Measurements from ENCODE around the gene VPS13D. TPM values are rescaled to one million over a fixed set of nuclear protein-coding genes. Genes with fewer than 3 reads are reported as not detected.

VPS13D gene
- total RNA-seq, 1 experiment from 2014 or later: 31.6 TPM

DNA sequence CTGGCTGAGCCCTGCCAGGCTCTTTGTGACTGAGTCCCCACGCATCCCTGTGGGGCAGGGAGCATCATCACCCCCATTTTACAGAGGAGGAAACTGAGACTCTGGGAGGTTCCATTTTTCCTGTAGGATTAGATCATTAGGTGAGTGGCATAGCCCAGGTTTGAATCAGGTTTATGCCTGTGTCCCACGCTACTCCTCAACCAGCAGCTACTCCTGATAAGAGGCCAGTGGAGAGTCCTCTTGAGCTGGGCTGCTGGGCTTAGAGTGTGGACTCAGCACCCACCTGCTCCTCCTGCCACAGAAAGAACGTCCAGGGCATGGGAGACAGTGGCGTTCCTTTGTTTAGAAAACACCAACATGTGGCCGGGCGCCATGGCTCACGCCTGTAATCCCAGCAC, 32.3 kb upstream of the VPS13D start:
- Histone ChIP-seq H3K9me3 (ENCODE audit: control insufficient read depth in 1 of 2, insufficient read depth in 1 of 2, low read depth in 1 of 2, low read length in 2 of 2) (no peaks in the 10 kb centered on the region), H3K4me2 (ENCODE audit: low read length) (no peak overlapping the region), H3K9ac (ENCODE audit: low read length) (no peak overlapping the region), H2AFZ (ENCODE audit: low read depth, low read length, poor library complexity, severe bottlenecking) (no peak overlapping the region), H3K4me1 (ENCODE audit: control insufficient read depth in 1 of 2, insufficient read depth in 2 of 2, low read length in 2 of 2) (peaks cover 0 to 4% of the 10 kb centered on the region in 2 experiments; a peak in 1 of 4 replicates), H3K36me3 (ENCODE audit: control insufficient read depth in 1 of 2, insufficient read depth in 2 of 2, low read length in 2 of 2) (no peaks in the 10 kb centered on the region), H3K79me2 (ENCODE audit: insufficient read depth, low read length) (no peaks in the 10 kb centered on the region), H3K4me3 (replicated peaks in 1 of 2; ENCODE audit: low read depth in 1 of 2, low read length in 2 of 2) (no peak overlapping the region), H3K27me3 (ENCODE audit: insufficient read depth, low read length) (no peaks in the 10 kb centered on the region), H3K27ac (ENCODE audit: low read depth, low read length) (no peak overlapping the region), H4K20me1 (ENCODE audit: insufficient read depth) (no peaks in the 10 kb centered on the region), H3K9me2 (ENCODE audit: insufficient read depth) (no peaks in the 10 kb centered on the region)
- BruUV-seq (replicated peaks): no TSS peak
- POLR2A ChIA-PET: no interaction called here
- RAD21 ChIA-PET (ENCODE audit: low non-redundant PET in 1 of 2, low total read pairs in 2 of 2, uncharacterized antibody in 2 of 2, unreplicated experiment in 2 of 2): no interaction called here
- intact Hi-C loops (cut with micrococcal nuclease): no loop called here
- CTCF ChIA-PET: interaction anchor here (3.2 kb wide), 1 partner anchor 73 kb away, joined by 33 read pairs; no protein-coding TSS in a partner anchor
- no peak for DNase-seq (ENCODE audit: low read depth, low spot score)
- TF ChIP-seq EGR1 (IDR thresholded peaks at IDR 0.05; ENCODE audit: low read depth): no peak
- no peak for TF ChIP-seq SP1 (IDR thresholded peaks at IDR 0.05; ENCODE audit: low read depth)
- TF ChIP-seq, protein P1, sequence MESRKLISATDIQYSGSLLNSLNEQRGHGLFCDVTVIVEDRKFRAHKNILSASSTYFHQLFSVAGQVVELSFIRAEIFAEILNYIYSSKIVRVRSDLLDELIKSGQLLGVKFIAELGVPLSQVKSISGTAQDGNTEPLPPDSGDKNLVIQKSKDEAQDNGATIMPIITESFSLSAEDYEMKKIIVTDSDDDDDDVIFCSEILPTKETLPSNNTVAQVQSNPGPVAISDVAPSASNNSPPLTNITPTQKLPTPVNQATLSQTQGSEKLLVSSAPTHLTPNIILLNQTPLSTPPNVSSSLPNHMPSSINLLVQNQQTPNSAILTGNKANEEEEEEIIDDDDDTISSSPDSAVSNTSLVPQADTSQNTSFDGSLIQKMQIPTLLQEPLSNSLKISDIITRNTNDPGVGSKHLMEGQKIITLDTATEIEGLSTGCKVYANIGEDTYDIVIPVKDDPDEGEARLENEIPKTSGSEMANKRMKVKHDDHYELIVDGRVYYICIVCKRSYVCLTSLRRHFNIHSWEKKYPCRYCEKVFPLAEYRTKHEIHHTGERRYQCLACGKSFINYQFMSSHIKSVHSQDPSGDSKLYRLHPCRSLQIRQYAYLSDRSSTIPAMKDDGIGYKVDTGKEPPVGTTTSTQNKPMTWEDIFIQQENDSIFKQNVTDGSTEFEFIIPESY (IDR thresholded peaks at IDR 0.05; ENCODE audit: extremely low read depth, insufficient replicate concordance, low read length): no peak
- no peak for TF ChIP-seq CBX3 (IDR thresholded peaks at IDR 0.05; ENCODE audit: low read depth)
- TF ChIP-seq, protein P2, sequence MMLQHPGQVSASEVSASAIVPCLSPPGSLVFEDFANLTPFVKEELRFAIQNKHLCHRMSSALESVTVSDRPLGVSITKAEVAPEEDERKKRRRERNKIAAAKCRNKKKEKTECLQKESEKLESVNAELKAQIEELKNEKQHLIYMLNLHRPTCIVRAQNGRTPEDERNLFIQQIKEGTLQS (IDR thresholded peaks at IDR 0.05): no peak
- TF ChIP-seq SRF (IDR thresholded peaks at IDR 0.05; ENCODE audit: low read depth): no peak
- no peak for TF ChIP-seq JUND (IDR thresholded peaks at IDR 0.05)
- TF ChIP-seq RAD21 (IDR thresholded peaks at IDR 0.05; ENCODE audit: low read depth): no peak
- no peak for TF ChIP-seq FOSL1 (IDR thresholded peaks at IDR 0.05; ENCODE audit: low read depth)
- no peak for TF ChIP-seq ELF1 (IDR thresholded peaks at IDR 0.05; ENCODE audit: borderline replicate concordance, low read depth)
- ATAC-seq: no peak

Measured in HCT116 (cell line).